HG03378 (cell line): ENCODE measurements around the gene POLR1E.
"Not testable (repeated sequence)": the region's sequence is repeated elsewhere in the genome, so short reads cannot be mapped to it uniquely, and the experiment has no call there.

Experiments used
- ATAC-seq: cut with Tn5 transposase; IDR thresholded peaks from one replicate; pipeline ENCODE4 v1.9.1; 2021; ENCODE audit warnings: mild to moderate bottlenecking, moderate library complexity; ENCODE audit not compliant: unreplicated experiment

POLR1E gene

GRCh38 chr9:37499297-37499696 is 13.5 kb downstream of the POLR1E start:
- ATAC-seq, result no peak

- no peak for ATAC-seq
Observed at GRCh38 chr9:37501957-37502596, 16.3 kb downstream of the POLR1E start.

- ATAC-seq, result no peak
Observed at GRCh38 chr9:37503736-37504135, 18.0 kb downstream of the POLR1E start.

- no peak for ATAC-seq
Observed at GRCh38 chr9:37504605-37505004, 18.9 kb downstream of the POLR1E start.

GRCh38 chr9:37507566-37508134 is 21.9 kb downstream of the POLR1E start:
- ATAC-seq, result no peak

- ATAC-seq, result no peak
Observed at GRCh38 chr9:37508135-37508833, 22.5 kb downstream of the POLR1E start.

GRCh38 chr9:37508834-37509206 is 23.1 kb downstream of the POLR1E start:
- ATAC-seq, result no peak

- ATAC-seq, result no peak
Observed at GRCh38 chr9:37509536-37509935, 23.8 kb downstream of the POLR1E start.

- not testable (repeated sequence) for ATAC-seq
Observed at GRCh38 chr9:37510053-37510452, 24.3 kb downstream of the POLR1E start.

- ATAC-seq, result no peak
Observed at GRCh38 chr9:37511016-37512010, 25.6 kb downstream of the POLR1E start.

GRCh38 chr9:37512437-37512836 is 26.7 kb downstream of the POLR1E start:
- ATAC-seq, result no peak

- not testable (repeated sequence) for ATAC-seq
Observed at GRCh38 chr9:37514415-37514814, 28.7 kb downstream of the POLR1E start.

GRCh38 chr9:37514999-37515398 is 29.3 kb downstream of the POLR1E start:
- no peak for ATAC-seq

GRCh38 chr9:37515620-37516258 is 30.0 kb downstream of the POLR1E start:
- ATAC-seq, result no peak

GRCh38 chr9:37517923-37518322 is 32.2 kb downstream of the POLR1E start:
- no peak for ATAC-seq

- no peak for ATAC-seq
Observed at GRCh38 chr9:37520641-37521040, 34.9 kb downstream of the POLR1E start.

GRCh38 chr9:37521111-37521510 is 35.4 kb downstream of the POLR1E start:
- no peak for ATAC-seq

- no peak for ATAC-seq
Observed at GRCh38 chr9:37522971-37523370, 37.2 kb downstream of the POLR1E start.

GRCh38 chr9:37523916-37524315 is 38.2 kb downstream of the POLR1E start:
- no peak for ATAC-seq

- ATAC-seq, result peak; percentile 60
Observed at GRCh38 chr9:37528652-37529471, 43.1 kb downstream of the POLR1E start.
